ENCODE data around the gene OR5H6.

DNA sequence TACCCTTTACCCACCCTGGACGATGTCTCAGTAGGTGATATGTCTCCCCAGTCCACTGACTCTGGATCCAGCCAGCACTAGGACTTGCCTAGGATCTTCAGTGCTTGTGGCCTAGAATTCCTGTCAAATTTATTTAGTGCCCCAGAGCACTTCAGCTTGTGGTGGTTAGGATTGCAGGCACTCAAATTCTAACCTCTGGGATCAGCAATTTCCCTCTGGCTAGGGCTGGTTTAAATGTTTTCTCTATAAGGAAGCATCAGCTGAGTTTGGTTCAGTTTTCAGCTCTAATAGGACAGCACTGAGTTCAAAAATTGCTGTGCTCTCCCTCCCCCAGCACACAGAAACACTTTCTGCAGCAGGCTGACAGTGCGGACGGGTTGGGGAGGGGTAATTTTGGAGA, 8.1 kb downstream of the OR5H6 start:
- TF ChIP-seq, protein P1, sequence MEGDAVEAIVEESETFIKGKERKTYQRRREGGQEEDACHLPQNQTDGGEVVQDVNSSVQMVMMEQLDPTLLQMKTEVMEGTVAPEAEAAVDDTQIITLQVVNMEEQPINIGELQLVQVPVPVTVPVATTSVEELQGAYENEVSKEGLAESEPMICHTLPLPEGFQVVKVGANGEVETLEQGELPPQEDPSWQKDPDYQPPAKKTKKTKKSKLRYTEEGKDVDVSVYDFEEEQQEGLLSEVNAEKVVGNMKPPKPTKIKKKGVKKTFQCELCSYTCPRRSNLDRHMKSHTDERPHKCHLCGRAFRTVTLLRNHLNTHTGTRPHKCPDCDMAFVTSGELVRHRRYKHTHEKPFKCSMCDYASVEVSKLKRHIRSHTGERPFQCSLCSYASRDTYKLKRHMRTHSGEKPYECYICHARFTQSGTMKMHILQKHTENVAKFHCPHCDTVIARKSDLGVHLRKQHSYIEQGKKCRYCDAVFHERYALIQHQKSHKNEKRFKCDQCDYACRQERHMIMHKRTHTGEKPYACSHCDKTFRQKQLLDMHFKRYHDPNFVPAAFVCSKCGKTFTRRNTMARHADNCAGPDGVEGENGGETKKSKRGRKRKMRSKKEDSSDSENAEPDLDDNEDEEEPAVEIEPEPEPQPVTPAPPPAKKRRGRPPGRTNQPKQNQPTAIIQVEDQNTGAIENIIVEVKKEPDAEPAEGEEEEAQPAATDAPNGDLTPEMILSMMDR (IDR thresholded peaks at IDR 0.05): no peak
- TF ChIP-seq EZH2 (IDR thresholded peaks at IDR 0.05): no peak
- no peak for TF ChIP-seq EZH2phosphoT487 (IDR thresholded peaks at IDR 0.05)
